HepG2 (cell line): Measurements from ENCODE around the gene SURF1. TPM values are rescaled to one million over a fixed set of nuclear protein-coding genes. Genes with fewer than 3 reads are reported as not detected.

Experiments
- ADNP ChIP-seq: sonication (generic); formaldehyde crosslinking; IDR thresholded peaks from 2 replicates; pipeline ENCODE4 v1.4.0; 2020; ENCODE audit warnings: missing genetic modification reagents
- CBX5 ChIP-seq: sonication (generic); formaldehyde crosslinking; IDR thresholded peaks from 2 replicates; pipeline ENCODE4 v1.4.0; 2020; ENCODE audit warnings: missing genetic modification reagents, borderline replicate concordance
- CEBPG ChIP-seq: IDR thresholded peaks from 2 replicates; pipeline ENCODE4 v1.6.1; 2016
- CREBL2 ChIP-seq: sonication (generic); formaldehyde crosslinking; IDR thresholded peaks from 2 replicates; pipeline ENCODE4 v1.8.1; 2023; ENCODE audit warnings: missing genetic modification reagents, mild to moderate bottlenecking, borderline replicate concordance
- GATAD1 ChIP-seq: IDR thresholded peaks from 2 replicates; pipeline ENCODE4 v1.6.1; 2016; ENCODE audit warnings: missing genetic modification reagents, missing compliant biosample characterization
- KLF15 ChIP-seq: sonication (generic); formaldehyde crosslinking; IDR thresholded peaks from 2 replicates; pipeline ENCODE4 v1.8.1; 2023; ENCODE audit warnings: borderline replicate concordance, mild to moderate bottlenecking, inconsistent platforms, missing genetic modification reagents, mixed read lengths
- NONO ChIP-seq, 2 experiments: fragments of 450-650 bp in 1 of 2; sonication (generic) in 1 of 2; formaldehyde crosslinking in 1 of 2; IDR thresholded peaks in 1 of 2; conservative IDR thresholded peaks in 1 of 2; 2 replicates each; pipeline versions ENCODE4 v1.6.1 to v1.8.0; 2017 to 2022; ENCODE audit warnings: mild to moderate bottlenecking in 1 of 2, missing genetic modification reagents in 1 of 2, moderate library complexity in 1 of 2
- REPIN1 ChIP-seq: sonication (generic); formaldehyde crosslinking; IDR thresholded peaks from 2 replicates; pipeline ENCODE4 v1.8.0; 2022; ENCODE audit warnings: missing genetic modification reagents, low read depth, mild to moderate bottlenecking, borderline replicate concordance
- SPEN ChIP-seq: sonication (generic); formaldehyde crosslinking; IDR thresholded peaks from 2 replicates; pipeline ENCODE4 v1.5.1; 2020; ENCODE audit warnings: low read depth, mild to moderate bottlenecking, missing genetic modification reagents
- TBL1XR1 ChIP-seq: fragments of 150-350 bp; IDR thresholded peaks from 2 replicates; pipeline ENCODE4 v1.6.1; 2014; ENCODE audit warnings: borderline replicate concordance, low read length; ENCODE audit not compliant: partially characterized antibody
- ZNF407 ChIP-seq: sonication (generic); formaldehyde crosslinking; IDR thresholded peaks from one replicate; pipeline ENCODE4 v1.5.1; 2020; ENCODE audit warnings: mild to moderate bottlenecking, missing genetic modification reagents; ENCODE audit errors: not compliant biosample characterization
- polyA plus RNA-seq, 8 experiments: library from polyadenylated mRNA; depleted of rRNA in 3 of 8; stranded (reverse) in 7 of 8; unstranded in 1 of 8; fragments of >200 nt; fragmentation: Illumina TruSeq in 4 of 8; extraction: Trizol in 4 of 8; gene quantifications; 2 replicates each; pipeline versions ENCODE4 v1.2.1 to v1.2.3, GENCODE V29; 2011 to 2016; ENCODE audit warnings: low read depth in 4 of 8, missing spikeins in 1 of 8, mixed read lengths in 1 of 8; ENCODE audit not compliant: insufficient read depth in 1 of 8
- total RNA-seq, 5 experiments: library from RNA; depleted of rRNA; stranded (reverse); fragments of >200 nt; fragmentation: Illumina TruSeq; extraction: Trizol; gene quantifications; 2 replicates each; pipeline ENCODE4 v1.2.3, GENCODE V29; 2016; ENCODE audit warnings: low read depth in 1 of 5
- TF ChIP-seq, protein P1 (sequence below): sonication (generic); formaldehyde crosslinking; IDR thresholded peaks from 2 replicates; pipeline ENCODE4 v1.4.0; 2020; ENCODE audit warnings: missing genetic modification reagents, borderline replicate concordance

The SURF1 gene
- total and polyA plus RNA-seq, 2 of the 13 experiments (the other 11 are each of a cell fraction or from before 2014, with no cell fraction given) = 17.8 to 40.7 TPM

- TF ChIP-seq CREBL2 (CRISPR knock-in tag) = no peak; the same call in 1 of the 2 replicates
- TF ChIP-seq GATAD1 (CRISPR knock-in tag) = peak; percentile 27; the same call in 1 of the 2 replicates
- no peak for TF ChIP-seq TBL1XR1
- TF ChIP-seq, protein P1, sequence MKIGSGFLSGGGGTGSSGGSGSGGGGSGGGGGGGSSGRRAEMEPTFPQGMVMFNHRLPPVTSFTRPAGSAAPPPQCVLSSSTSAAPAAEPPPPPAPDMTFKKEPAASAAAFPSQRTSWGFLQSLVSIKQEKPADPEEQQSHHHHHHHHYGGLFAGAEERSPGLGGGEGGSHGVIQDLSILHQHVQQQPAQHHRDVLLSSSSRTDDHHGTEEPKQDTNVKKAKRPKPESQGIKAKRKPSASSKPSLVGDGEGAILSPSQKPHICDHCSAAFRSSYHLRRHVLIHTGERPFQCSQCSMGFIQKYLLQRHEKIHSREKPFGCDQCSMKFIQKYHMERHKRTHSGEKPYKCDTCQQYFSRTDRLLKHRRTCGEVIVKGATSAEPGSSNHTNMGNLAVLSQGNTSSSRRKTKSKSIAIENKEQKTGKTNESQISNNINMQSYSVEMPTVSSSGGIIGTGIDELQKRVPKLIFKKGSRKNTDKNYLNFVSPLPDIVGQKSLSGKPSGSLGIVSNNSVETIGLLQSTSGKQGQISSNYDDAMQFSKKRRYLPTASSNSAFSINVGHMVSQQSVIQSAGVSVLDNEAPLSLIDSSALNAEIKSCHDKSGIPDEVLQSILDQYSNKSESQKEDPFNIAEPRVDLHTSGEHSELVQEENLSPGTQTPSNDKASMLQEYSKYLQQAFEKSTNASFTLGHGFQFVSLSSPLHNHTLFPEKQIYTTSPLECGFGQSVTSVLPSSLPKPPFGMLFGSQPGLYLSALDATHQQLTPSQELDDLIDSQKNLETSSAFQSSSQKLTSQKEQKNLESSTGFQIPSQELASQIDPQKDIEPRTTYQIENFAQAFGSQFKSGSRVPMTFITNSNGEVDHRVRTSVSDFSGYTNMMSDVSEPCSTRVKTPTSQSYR (CRISPR knock-in tag) = no peak
- TF ChIP-seq CEBPG (CRISPR knock-in tag) = no peak
- TF ChIP-seq ZNF407 (CRISPR knock-in tag) = no peak
- TF ChIP-seq ADNP (CRISPR knock-in tag) = no peak
- TF ChIP-seq REPIN1 (CRISPR knock-in tag) = no peak
- TF ChIP-seq SPEN (CRISPR knock-in tag) = peak; percentile 76
- TF ChIP-seq CBX5 (CRISPR knock-in tag) = no peak
- TF ChIP-seq KLF15 (CRISPR knock-in tag) = no peak
- TF ChIP-seq NONO (IDR thresholded peaks at IDR 0.05) = no peak
- peak; percentile 80 for TF ChIP-seq NONO (CRISPR knock-in tag; conservative IDR thresholded peaks at IDR 0.05)
Observed at GRCh38 chr9:133375724-133376654, 19.7 kb upstream of the SURF1 start, which contains the start of the genes STKLD1 and SURF4 (continued).
